ENCODE measurements around the gene ODF2. TPM values are rescaled to one million over a fixed set of nuclear protein-coding genes. Genes with fewer than 3 reads are reported as not detected.

The ODF2 gene
- total and polyA plus RNA-seq, 2 of the 13 experiments (the other 11 are each of a cell fraction or from before 2014, with no cell fraction given), result 9.8 to 31.3 TPM

DNA sequence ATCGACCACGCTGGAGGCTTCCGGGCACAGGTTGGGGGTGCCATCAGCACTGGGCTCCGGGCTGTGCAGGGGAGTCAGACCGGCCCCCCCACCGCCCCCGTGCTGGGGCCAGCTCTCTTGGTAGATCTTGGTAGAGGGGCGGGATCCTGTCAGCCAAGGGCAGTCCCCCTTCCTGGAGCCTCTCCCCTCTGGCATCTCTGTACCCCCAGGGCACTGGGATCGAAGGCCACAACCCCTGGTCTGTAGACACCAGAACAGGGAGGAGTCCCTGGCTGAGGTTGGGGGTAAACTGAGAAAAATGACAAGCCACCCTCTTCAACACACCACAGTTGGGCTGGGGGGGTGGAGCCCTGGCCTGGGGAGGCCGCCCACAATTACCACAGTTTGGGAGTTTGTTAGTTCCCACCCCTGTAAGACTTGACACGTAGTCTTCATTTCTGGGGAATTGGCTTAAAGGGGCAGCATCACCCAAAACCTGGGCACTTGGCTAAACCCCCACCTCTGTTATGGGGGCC lies 34.3 kb upstream of the ODF2 start (continued):
- TF ChIP-seq, protein P1, sequence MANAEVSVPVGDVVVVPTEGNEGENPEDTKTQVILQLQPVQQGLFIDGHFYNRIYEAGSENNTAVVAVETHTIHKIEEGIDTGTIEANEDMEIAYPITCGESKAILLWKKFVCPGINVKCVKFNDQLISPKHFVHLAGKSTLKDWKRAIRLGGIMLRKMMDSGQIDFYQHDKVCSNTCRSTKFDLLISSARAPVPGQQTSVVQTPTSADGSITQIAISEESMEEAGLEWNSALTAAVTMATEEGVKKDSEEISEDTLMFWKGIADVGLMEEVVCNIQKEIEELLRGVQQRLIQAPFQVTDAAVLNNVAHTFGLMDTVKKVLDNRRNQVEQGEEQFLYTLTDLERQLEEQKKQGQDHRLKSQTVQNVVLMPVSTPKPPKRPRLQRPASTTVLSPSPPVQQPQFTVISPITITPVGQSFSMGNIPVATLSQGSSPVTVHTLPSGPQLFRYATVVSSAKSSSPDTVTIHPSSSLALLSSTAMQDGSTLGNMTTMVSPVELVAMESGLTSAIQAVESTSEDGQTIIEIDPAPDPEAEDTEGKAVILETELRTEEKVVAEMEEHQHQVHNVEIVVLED (CRISPR knock-in tag; IDR thresholded peaks at IDR 0.05; ENCODE audit: borderline replicate concordance), result peak; percentile 17; the same call in 1 of the 2 replicates
- TF ChIP-seq, protein P2, sequence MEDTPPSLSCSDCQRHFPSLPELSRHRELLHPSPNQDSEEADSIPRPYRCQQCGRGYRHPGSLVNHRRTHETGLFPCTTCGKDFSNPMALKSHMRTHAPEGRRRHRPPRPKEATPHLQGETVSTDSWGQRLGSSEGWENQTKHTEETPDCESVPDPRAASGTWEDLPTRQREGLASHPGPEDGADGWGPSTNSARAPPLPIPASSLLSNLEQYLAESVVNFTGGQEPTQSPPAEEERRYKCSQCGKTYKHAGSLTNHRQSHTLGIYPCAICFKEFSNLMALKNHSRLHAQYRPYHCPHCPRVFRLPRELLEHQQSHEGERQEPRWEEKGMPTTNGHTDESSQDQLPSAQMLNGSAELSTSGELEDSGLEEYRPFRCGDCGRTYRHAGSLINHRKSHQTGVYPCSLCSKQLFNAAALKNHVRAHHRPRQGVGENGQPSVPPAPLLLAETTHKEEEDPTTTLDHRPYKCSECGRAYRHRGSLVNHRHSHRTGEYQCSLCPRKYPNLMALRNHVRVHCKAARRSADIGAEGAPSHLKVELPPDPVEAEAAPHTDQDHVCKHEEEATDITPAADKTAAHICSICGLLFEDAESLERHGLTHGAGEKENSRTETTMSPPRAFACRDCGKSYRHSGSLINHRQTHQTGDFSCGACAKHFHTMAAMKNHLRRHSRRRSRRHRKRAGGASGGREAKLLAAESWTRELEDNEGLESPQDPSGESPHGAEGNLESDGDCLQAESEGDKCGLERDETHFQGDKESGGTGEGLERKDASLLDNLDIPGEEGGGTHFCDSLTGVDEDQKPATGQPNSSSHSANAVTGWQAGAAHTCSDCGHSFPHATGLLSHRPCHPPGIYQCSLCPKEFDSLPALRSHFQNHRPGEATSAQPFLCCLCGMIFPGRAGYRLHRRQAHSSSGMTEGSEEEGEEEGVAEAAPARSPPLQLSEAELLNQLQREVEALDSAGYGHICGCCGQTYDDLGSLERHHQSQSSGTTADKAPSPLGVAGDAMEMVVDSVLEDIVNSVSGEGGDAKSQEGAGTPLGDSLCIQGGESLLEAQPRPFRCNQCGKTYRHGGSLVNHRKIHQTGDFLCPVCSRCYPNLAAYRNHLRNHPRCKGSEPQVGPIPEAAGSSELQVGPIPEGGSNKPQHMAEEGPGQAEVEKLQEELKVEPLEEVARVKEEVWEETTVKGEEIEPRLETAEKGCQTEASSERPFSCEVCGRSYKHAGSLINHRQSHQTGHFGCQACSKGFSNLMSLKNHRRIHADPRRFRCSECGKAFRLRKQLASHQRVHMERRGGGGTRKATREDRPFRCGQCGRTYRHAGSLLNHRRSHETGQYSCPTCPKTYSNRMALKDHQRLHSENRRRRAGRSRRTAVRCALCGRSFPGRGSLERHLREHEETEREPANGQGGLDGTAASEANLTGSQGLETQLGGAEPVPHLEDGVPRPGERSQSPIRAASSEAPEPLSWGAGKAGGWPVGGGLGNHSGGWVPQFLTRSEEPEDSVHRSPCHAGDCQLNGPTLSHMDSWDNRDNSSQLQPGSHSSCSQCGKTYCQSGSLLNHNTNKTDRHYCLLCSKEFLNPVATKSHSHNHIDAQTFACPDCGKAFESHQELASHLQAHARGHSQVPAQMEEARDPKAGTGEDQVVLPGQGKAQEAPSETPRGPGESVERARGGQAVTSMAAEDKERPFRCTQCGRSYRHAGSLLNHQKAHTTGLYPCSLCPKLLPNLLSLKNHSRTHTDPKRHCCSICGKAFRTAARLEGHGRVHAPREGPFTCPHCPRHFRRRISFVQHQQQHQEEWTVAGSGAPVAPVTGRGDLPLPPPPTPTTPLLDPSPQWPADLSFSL (CRISPR knock-in tag; IDR thresholded peaks at IDR 0.05), result no peak
- TF ChIP-seq SIX1 (CRISPR knock-in tag; IDR thresholded peaks at IDR 0.05; ENCODE audit: borderline replicate concordance) (no peak), TFDP1 (CRISPR knock-in tag; IDR thresholded peaks at IDR 0.05; ENCODE audit: borderline replicate concordance) (0 out of 2 replicates have a peak, but pooled peaks have one; percentile 5), ZNF292 (CRISPR knock-in tag; IDR thresholded peaks at IDR 0.05; ENCODE audit: borderline replicate concordance, low read depth) (no peak), ZNF317 (CRISPR knock-in tag; IDR thresholded peaks at IDR 0.05) (peak; percentile 41; the same call in 1 of the 2 replicates), PHB2 (IDR thresholded peaks at IDR 0.05; ENCODE audit: partially characterized antibody) (no peak), SRSF9 (IDR thresholded peaks at IDR 0.05; ENCODE audit: borderline replicate concordance, insufficient read depth, low read depth, low read length, poor library complexity, severe bottlenecking) (no peak)
- TF ChIP-seq, protein P3, sequence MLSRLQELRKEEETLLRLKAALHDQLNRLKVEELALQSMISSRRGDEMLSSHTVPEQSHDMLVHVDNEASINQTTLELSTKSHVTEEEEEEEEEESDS (CRISPR knock-in tag; IDR thresholded peaks at IDR 0.05; ENCODE audit: borderline replicate concordance), result no peak
- TF ChIP-seq, protein P4, sequence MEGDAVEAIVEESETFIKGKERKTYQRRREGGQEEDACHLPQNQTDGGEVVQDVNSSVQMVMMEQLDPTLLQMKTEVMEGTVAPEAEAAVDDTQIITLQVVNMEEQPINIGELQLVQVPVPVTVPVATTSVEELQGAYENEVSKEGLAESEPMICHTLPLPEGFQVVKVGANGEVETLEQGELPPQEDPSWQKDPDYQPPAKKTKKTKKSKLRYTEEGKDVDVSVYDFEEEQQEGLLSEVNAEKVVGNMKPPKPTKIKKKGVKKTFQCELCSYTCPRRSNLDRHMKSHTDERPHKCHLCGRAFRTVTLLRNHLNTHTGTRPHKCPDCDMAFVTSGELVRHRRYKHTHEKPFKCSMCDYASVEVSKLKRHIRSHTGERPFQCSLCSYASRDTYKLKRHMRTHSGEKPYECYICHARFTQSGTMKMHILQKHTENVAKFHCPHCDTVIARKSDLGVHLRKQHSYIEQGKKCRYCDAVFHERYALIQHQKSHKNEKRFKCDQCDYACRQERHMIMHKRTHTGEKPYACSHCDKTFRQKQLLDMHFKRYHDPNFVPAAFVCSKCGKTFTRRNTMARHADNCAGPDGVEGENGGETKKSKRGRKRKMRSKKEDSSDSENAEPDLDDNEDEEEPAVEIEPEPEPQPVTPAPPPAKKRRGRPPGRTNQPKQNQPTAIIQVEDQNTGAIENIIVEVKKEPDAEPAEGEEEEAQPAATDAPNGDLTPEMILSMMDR (CRISPR knock-in tag; IDR thresholded peaks at IDR 0.05), result no peak

All from HepG2 (cell line).